EL (cell line): ENCODE results near the gene LRMDA.

ENCODE experiments used
- DNase-seq: peaks from one replicate; pipeline ENCODE4 v3.0.0-alpha.2; 2016

The LRMDA gene

GRCh38 chr10:75402486-75403143, 28.8 kb upstream of the LRMDA start:
- DNase-seq: no peak

- DNase-seq: peak; percentile 32
These were observed 28.1 kb upstream of the LRMDA start for GRCh38 chr10:75403144-75403938.

DNA sequence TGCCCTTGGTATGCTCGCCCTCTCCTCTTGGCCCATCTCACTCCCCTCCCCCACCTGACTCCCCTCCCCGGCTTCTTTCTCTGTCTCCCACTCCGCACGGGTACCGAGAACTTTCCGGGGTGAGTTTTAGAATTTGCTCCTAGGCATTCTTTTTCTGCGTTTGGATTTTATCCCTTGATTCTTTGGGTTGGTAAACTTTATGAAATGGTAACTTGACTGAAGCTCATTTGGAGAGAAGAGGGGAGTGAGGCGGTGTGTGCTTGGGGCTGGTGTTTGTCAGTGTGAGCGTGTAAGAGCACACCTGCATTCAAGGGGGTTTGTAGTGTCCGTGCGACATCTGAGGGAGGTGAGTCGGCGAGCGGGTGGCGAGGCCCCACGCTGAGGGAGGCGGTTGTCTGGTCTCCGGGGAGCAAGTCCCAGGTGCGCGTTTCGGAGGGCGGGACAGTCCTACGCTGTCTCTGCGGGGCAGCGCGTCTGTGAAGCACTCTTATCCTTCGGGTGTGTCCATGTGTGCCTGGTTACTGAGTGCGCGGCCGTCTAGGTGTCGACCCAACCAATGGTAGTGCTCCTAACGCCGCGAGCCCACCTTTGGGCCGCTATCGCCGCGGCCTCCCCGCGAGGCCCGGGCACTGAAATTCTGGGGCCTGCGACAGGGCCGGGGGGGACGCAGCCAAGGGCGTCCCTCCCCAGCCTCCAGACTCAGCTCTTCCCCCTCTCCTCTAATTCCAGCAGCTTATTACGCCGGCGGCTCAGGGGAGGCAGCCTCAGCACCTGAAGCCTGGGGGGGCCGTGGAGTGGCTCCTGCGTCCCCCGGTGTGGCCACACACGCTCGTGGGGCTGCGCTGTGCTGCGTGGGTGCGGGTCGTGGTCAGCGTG, 27.2 kb upstream of the LRMDA start:
- DNase-seq: no peak

DNA sequence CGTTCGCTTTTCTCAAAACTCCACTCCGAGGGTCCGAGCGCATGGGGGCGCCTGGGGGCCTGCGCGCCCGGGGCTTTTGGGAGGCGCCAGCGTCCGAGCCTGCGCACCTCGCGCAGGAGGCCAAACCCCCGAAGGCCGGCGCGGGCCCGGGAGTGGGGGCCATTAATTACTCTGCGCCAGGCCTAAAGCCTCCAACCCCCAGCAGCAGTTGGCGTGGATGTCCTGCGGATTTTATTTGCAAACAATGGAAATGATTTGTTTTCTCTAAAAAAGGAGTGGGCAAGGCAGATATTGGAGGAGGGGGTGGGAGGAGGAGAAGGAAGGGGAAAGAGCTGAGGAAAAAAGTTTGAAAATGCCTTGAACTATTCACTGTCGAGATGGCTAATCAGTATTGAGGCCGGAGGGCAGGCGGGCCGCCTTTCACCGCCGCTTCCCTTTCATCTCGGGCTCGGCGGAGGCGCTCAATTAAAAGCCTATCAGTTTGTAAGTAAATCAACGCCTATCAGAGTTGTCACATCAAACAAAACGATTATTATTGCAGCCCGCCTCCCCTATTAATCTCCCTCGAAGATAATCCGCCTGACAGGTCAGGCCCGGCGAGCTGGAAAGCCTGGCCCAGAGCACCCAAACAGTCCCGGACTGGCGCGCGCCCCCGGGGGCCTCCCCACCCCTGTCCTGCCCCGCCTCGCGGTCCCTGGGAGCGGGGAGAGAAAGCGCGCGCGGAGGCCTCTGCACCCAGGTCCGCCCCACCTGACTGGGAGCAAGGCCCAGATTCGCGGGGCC, 26.4 kb upstream of the LRMDA start:
- DNase-seq: no peak

- no peak for DNase-seq
These were observed 25.6 kb upstream of the LRMDA start for GRCh38 chr10:75405598-75406461.

GRCh38 chr10:75406462-75407223, 24.8 kb upstream of the LRMDA start:
- no peak for DNase-seq

DNA sequence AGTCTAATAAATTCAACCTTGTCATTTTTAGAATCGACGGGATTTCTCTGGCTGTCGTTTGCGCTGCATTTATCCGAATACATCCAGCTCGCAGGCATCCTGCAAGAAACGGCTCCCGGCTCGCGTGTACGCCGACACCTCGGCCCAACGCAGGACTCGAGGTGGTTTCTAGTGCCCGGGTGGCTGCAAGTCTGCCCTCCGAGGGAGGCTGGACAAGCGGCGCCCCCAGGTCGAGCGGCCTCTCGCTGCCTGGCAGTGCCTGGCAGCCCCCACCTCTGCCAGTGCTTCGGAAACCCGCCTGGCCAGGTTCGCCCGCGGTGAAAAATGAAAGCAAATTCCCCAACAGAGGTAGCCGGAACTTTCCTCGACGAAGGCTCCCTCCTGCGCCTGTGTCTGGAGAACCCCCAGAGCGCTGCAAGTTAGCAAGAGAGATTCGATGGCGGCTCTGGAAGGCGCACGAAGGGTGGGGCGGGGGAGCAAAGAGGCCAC, 24.2 kb upstream of the LRMDA start:
- no peak for DNase-seq

DNA sequence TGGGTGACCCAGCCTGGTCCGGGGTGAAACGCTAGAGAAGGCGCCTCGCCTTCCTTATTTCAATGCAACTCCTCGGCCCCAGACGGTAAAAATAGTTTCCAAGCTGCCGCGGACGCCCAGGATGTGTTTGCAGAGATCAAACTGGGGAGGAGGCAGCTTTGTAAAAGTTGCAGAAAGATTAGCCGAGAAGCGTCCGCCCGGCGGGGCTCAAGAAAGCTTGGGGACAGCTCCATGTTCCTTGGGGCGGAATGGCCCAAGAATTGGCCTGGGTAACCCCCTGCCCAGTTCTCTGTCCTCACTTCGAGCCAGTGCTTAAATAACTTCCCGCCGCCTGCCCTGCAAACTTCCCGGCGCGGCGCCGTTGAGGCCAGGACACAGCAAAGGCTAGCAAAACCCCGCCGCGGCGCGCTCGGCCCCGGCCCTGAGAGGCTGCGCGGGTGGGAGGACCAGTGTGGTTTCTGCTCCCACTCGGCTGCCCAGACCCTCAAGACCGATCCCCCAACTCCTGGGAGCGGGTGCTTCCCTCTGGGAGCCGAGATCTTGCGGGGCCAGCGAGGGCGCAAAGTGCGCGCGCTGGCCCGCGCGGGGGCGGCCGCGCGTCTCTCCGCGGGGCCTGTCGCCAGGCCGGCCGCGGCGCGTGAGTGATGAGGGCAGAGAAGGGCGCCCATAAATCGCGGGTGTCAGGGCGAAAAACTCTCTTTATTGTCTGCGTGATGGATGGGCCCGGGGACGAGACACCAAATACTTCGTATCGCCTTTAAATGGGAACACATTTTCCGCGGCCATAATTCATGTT, 23.5 kb upstream of the LRMDA start:
- DNase-seq: no peak

DNA sequence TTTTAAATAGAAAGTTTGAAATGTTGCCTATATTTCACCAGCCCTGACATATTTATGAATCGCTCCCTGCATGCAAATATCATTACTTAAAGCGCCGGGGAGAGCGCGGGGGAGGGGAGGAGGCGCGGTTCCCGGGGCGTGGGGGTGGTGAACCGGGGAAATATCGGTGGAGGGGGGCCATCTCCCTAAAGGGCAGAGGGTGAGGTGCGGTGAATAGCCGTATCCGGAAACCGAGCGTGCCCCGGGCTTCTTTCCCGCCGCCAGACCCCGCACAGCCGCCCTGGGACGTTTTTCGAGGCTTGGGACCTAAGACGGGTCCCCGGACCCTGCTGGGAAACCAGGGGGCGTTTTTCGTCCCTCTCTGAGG, 22.9 kb upstream of the LRMDA start:
- no peak for DNase-seq

- peak; percentile 58 for DNase-seq
These were observed 22.2 kb upstream of the LRMDA start for GRCh38 chr10:75408911-75409885.

GRCh38 chr10:75410132-75411005, 21.1 kb upstream of the LRMDA start:
- DNase-seq: no peak

GRCh38 chr10:75414527-75414926, 16.9 kb upstream of the LRMDA start:
- DNase-seq: no peak

DNA sequence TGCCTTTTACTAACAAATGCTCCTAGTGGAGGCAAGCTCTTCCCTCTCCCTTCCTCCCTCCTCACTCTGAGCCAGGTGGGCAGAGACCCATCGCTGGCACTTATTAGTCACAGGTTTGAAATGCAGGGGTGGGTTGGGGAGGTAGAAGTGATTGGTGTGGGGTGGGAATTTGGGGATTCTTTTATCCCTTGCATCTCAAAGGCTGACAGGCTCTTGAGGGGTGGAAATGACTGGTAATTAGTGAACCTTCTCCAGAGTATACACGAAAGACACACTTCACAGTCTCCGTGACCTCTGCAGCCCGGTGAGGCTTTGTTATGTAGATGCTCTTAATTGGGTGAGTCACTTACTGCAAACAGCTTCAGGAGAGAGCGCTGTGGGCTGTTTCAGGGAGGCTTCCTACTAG, 13.9 kb upstream of the LRMDA start:
- no peak for DNase-seq

DNA sequence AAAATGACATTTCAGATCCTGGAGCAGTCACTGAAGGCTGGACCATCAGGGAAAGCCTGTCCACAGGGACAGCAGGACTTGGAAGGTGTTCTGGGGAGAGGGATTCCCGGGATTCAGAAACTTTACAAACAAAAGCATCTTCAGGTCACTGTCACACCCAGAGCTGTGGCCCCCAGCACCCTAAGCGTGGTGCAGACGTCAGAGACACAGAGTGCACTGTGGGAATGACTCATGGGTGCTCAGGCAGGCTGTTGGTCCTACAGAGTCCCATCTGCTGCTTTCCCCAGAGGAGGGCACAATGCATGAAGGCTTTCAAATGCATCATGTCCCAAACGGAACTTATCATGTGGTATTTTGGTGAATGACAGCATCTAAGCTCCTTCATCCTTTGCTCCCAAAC, 13.1 kb upstream of the LRMDA start:
- no peak for DNase-seq

- DNase-seq: no peak
These were observed 12.7 kb upstream of the LRMDA start for GRCh38 chr10:75418712-75419111.

DNA sequence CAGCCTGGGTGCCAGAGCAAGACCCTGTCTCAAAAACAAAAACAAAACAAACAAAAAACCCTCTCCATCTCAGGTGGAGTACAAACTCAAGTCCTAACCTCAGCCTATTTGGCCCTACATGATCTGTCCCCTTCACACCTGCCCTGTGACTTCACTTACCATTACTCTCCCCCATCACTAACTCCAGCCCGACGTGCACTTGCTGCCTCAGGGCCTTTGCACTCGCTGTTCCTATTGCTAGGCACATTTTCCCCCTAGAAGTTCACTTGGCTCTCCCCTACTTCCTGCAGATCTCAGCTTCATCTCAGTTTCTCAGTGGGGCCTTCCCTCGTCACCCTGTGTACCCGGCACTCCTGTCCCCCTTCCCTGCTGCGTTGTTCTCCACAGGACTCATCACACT, 8.5 kb upstream of the LRMDA start:
- no peak for DNase-seq

DNA sequence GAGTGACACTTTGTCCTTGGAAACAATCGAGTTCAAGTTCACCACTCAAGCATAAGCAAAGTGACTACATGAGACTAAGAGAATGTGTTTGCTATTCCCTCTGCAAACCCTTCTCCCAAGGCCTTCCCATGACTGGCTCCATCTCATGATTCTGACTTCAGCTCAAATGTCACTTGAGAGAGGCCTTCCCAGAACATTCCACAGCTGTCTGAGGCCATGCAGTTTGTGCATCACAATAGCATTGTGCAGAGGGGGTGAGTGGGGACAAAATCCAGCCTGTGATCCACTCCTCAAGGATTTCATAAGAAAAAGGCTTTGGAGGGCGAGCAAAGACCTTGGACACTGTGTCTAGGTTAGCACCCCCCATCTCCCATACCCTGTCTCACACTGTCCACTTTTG, 6.9 kb upstream of the LRMDA start:
- no peak for DNase-seq
